ENCODE results near the gene TOM1L2. TPM values are rescaled to one million over a fixed set of nuclear protein-coding genes. Genes with fewer than 3 reads are reported as not detected.

Gene TOM1L2
- total RNA-seq, 1 experiment from 2014 or later: 35.5 TPM

- no peaks in the 10 kb centered on the region for H3K9me3 Mint-ChIP-seq (ENCODE audit: unreplicated experiment)
- Histone ChIP-seq H3K27me3 (replicated peaks; ENCODE audit: control insufficient read depth, insufficient read depth, low read length) (no peaks in the 10 kb centered on the region), H3K36me3 (ENCODE audit: control insufficient read depth, insufficient read depth, low read length) (no peaks in the 10 kb centered on the region; the same call in 1 of the 2 replicates), H3K9me3 (no peaks in the 10 kb centered on the region), H3K4me1 (0 out of 2 replicates have a peak, but pooled peaks cover 3% of the 10 kb centered on the region), H3K4me3 (ENCODE audit: low read depth, low read length) (no peak overlapping the region)
- no peak for TF ChIP-seq CTCF (IDR thresholded peaks at IDR 0.05; ENCODE audit: insufficient read depth in 1 of 2, low read depth in 1 of 2, low read length in 1 of 2, severe bottlenecking in 1 of 2, unreplicated experiment in 1 of 2)
- H3K27me3 Mint-ChIP-seq (ENCODE audit: insufficient read depth, unreplicated experiment): no peaks in the 10 kb centered on the region
- peaks cover 7% of the 10 kb centered on the region for H3K4me1 Mint-ChIP-seq (ENCODE audit: low read depth, unreplicated experiment)
- ChIA-PET CTCF (interaction anchor here (0.6 to 0.7 kb wide), 2 partner anchors 97 to 280 kb away, joined by 3 read pairs; no protein-coding TSS in a partner anchor), POLR2A (no interaction called here)
- H3K36me3 Mint-ChIP-seq (ENCODE audit: insufficient read depth, unreplicated experiment): peaks cover 18% of the 10 kb centered on the region
- DNase-seq: no peak
- BruUV-seq (replicated peaks): no TSS peak
- intact Hi-C loops (cut with micrococcal nuclease; ENCODE audit: unreplicated experiment): no loop called here
- no peak overlapping the region for H3K4me3 Mint-ChIP-seq (ENCODE audit: unreplicated experiment)
- no peak overlapping the region for H3K27ac Mint-ChIP-seq (ENCODE audit: unreplicated experiment)
These were observed 44.2 kb upstream of the TOM1L2 start for GRCh38 chr17:18016426-18016825.

GRCh38 chr17:18015593-18015992 lies 43.4 kb upstream of the TOM1L2 start:
- no TSS peak for BruUV-seq (replicated peaks)
- Histone ChIP-seq H3K9me3 (no peaks in the 10 kb centered on the region), H3K36me3 (ENCODE audit: control insufficient read depth, insufficient read depth, low read length) (no peaks in the 10 kb centered on the region; the same call in 1 of the 2 replicates), H3K4me3 (ENCODE audit: low read depth, low read length) (no peak overlapping the region), H3K27me3 (replicated peaks; ENCODE audit: control insufficient read depth, insufficient read depth, low read length) (no peaks in the 10 kb centered on the region), H3K4me1 (0 out of 2 replicates have a peak, but pooled peaks cover 3% of the 10 kb centered on the region)
- intact Hi-C loops (cut with micrococcal nuclease; ENCODE audit: unreplicated experiment): no loop called here
- ChIA-PET CTCF (interaction anchor here (0.7 kb wide), 1 partner anchor 96 kb away, joined by 3 read pairs; no protein-coding TSS in a partner anchor), POLR2A (no interaction called here)
- Mint-ChIP-seq H3K9me3 (ENCODE audit: unreplicated experiment) (no peaks in the 10 kb centered on the region), H3K27me3 (ENCODE audit: insufficient read depth, unreplicated experiment) (no peaks in the 10 kb centered on the region), H3K27ac (ENCODE audit: unreplicated experiment) (no peak overlapping the region), H3K4me1 (ENCODE audit: low read depth, unreplicated experiment) (peaks cover 7% of the 10 kb centered on the region), H3K36me3 (ENCODE audit: insufficient read depth, unreplicated experiment) (peaks cover 14% of the 10 kb centered on the region), H3K4me3 (ENCODE audit: unreplicated experiment) (no peak overlapping the region)
- TF ChIP-seq CTCF (IDR thresholded peaks at IDR 0.05; ENCODE audit: insufficient read depth in 1 of 2, low read depth in 1 of 2, low read length in 1 of 2, severe bottlenecking in 1 of 2, unreplicated experiment in 1 of 2): no peak
- no peak for DNase-seq

- Mint-ChIP-seq H3K9me3 (ENCODE audit: unreplicated experiment) (no peaks in the 10 kb centered on the region), H3K27ac (ENCODE audit: unreplicated experiment) (no peak overlapping the region), H3K36me3 (ENCODE audit: insufficient read depth, unreplicated experiment) (peaks cover 11% of the 10 kb centered on the region), H3K4me3 (ENCODE audit: unreplicated experiment) (no peak overlapping the region), H3K27me3 (ENCODE audit: insufficient read depth, unreplicated experiment) (no peaks in the 10 kb centered on the region), H3K4me1 (ENCODE audit: low read depth, unreplicated experiment) (peaks cover 7% of the 10 kb centered on the region)
- BruUV-seq (replicated peaks): no TSS peak
- Histone ChIP-seq H3K27me3 (replicated peaks; ENCODE audit: control insufficient read depth, insufficient read depth, low read length) (no peaks in the 10 kb centered on the region), H3K36me3 (ENCODE audit: control insufficient read depth, insufficient read depth, low read length) (no peaks in the 10 kb centered on the region), H3K4me1 (0 out of 2 replicates have a peak, but pooled peaks cover 3% of the 10 kb centered on the region), H3K9me3 (no peaks in the 10 kb centered on the region), H3K4me3 (ENCODE audit: low read depth, low read length) (no peak overlapping the region)
- intact Hi-C loops (cut with micrococcal nuclease; ENCODE audit: unreplicated experiment): no loop called here
- ChIA-PET CTCF (interaction anchor here (0.7 kb wide), 1 partner anchor 366 kb away, joined by 3 read pairs; no protein-coding TSS in a partner anchor), POLR2A (no interaction called here)
- no peak for DNase-seq
- no peak for TF ChIP-seq CTCF (IDR thresholded peaks at IDR 0.05; ENCODE audit: insufficient read depth in 1 of 2, low read depth in 1 of 2, low read length in 1 of 2, severe bottlenecking in 1 of 2, unreplicated experiment in 1 of 2)
These were observed 41.8 kb upstream of the TOM1L2 start for GRCh38 chr17:18014006-18014405.
